Astrocyte of the hippocampus (primary cell): ENCODE data around the gene RNF113A.
"Not testable (repeated sequence)": the region's sequence is repeated elsewhere in the genome, so short reads cannot be mapped to it uniquely, and the experiment has no call there.

Experiments
- DNase-seq: peaks from one replicate; pipeline ENCODE4 v3.0.0; 2011; ENCODE audit warnings: low read depth, low spot score

RNF113A gene

GRCh38 chrX:119833905-119834304 is 37.6 kb downstream of the RNF113A start:
- no peak for DNase-seq

DNA sequence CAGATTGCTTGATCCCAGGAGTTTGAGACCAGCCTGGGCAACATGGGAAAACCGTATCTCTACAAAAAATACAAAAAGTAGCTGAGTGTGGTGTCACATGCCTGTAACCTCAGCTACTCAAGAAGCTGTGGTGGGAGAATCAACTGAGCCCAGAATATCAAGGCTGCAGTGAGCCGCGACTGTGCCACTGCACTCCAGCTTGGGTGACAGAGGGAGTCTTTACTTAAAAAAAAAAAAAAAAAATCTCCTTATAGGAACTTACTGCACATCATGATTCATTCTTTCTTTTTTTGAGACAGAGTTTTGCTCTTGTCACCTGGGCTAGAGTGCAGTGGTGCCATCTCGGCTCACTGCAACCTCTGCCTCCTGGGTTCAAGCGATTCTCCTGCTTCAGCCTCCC is 43.1 kb downstream of the RNF113A start:
- DNase-seq, result no peak

GRCh38 chrX:119826399-119826959 is 45.1 kb downstream of the RNF113A start:
- peak; percentile 2 for DNase-seq

- DNase-seq, result not testable (repeated sequence)
Observed at GRCh38 chrX:119824221-119824620, 47.3 kb downstream of the RNF113A start.

- peak; percentile 4 for DNase-seq
Observed at GRCh38 chrX:119821703-119822102, 49.8 kb downstream of the RNF113A start.
